DOHH2 (cell line): ENCODE results near the gene NR1H4.

Experiments
- EZH2phosphoT487 ChIP-seq: fragments of 200-600 bp; sonication (generic); IDR thresholded peaks from 2 replicates; pipeline ENCODE4 v1.6.1; 2017; ENCODE audit warnings: borderline replicate concordance, mild to moderate bottlenecking, antibody characterized with exemption, low read length, moderate library complexity, mixed read lengths
- TF ChIP-seq, protein P1 (sequence below): fragments of 200-600 bp; sonication (generic); IDR thresholded peaks from one replicate; pipeline ENCODE4 v1.5.1; 2014; ENCODE audit warnings: antibody characterized with exemption, mild to moderate bottlenecking, low read depth, low read length; ENCODE audit not compliant: poor library complexity, severe bottlenecking

DNA sequence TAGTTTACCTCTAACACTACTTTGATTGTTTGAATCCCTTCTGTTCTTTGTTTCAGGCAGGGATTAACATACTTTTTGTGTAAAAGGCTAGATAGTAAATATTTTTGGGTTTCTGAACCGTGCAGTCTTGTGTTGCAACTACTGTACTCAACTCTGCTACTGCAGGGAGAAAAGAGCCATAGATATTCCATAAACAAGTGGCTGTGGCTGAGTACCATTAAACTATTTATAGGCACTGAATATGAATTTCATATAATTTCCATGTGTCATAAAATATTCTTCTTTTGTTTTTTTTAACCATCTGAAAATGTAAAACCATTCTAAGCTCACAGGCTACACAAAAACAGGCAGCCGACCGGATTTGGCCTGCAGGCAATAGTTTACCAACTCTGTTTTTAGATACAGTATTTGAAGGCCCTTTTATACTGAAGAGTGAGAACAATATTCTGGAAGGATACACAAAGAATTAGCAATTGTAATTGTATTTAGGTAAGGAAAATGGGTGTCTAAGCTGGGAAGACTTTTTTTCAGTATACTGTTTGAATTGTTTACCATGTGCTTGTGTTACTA is 15.7 kb downstream of the NR1H4 start:
- TF ChIP-seq, protein P1, sequence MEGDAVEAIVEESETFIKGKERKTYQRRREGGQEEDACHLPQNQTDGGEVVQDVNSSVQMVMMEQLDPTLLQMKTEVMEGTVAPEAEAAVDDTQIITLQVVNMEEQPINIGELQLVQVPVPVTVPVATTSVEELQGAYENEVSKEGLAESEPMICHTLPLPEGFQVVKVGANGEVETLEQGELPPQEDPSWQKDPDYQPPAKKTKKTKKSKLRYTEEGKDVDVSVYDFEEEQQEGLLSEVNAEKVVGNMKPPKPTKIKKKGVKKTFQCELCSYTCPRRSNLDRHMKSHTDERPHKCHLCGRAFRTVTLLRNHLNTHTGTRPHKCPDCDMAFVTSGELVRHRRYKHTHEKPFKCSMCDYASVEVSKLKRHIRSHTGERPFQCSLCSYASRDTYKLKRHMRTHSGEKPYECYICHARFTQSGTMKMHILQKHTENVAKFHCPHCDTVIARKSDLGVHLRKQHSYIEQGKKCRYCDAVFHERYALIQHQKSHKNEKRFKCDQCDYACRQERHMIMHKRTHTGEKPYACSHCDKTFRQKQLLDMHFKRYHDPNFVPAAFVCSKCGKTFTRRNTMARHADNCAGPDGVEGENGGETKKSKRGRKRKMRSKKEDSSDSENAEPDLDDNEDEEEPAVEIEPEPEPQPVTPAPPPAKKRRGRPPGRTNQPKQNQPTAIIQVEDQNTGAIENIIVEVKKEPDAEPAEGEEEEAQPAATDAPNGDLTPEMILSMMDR: no peak
- TF ChIP-seq EZH2phosphoT487: no peak
